Osteoblast (primary cell): Measurements from ENCODE around the gene RASIP1. TPM values are rescaled to one million over a fixed set of nuclear protein-coding genes. Genes with fewer than 3 reads are reported as not detected.

Experiments
- DNase-seq: peaks from one replicate; pipeline ENCODE4 v3.0.0; 2011; ENCODE audit warnings: low spot score, mixed read lengths; ENCODE audit not compliant: insufficient read length; ENCODE audit errors: missing footprints
- H2AFZ ChIP-seq: 2 replicates; pipeline ENCODE4 v1.6.0; 2011; ENCODE audit warnings: mild to moderate bottlenecking, low read length
- H3K27ac ChIP-seq: 2 replicates; pipeline ENCODE4 v1.5.1; 2011; ENCODE audit warnings: mild to moderate bottlenecking, low read depth, low read length, moderate library complexity
- H3K27me3 ChIP-seq: 2 replicates; pipeline ENCODE4 v1.6.0; 2012; ENCODE audit warnings: mild to moderate bottlenecking, control low read depth, inconsistent platforms, low read length, moderate library complexity; ENCODE audit not compliant: insufficient read depth
- H3K36me3 ChIP-seq: 2 replicates; pipeline ENCODE4 v1.5.1; 2011; ENCODE audit warnings: mild to moderate bottlenecking, low read length, control low read depth, moderate library complexity; ENCODE audit not compliant: insufficient read depth
- H3K4me1 ChIP-seq: 2 replicates; pipeline ENCODE4 v1.5.1; 2011; ENCODE audit warnings: mild to moderate bottlenecking, low read length, control low read depth, moderate library complexity; ENCODE audit not compliant: insufficient read depth
- H3K4me2 ChIP-seq: 2 replicates; pipeline ENCODE4 v1.6.0; 2011; ENCODE audit warnings: mild to moderate bottlenecking, low read length; ENCODE audit not compliant: insufficient read depth
- H3K4me3 ChIP-seq: fragments of 200-600 bp; sonication (generic); 3 replicates; pipeline ENCODE4 v1.5.1; 2012; ENCODE audit warnings: mild to moderate bottlenecking, low read length, inconsistent platforms; ENCODE audit not compliant: insufficient read depth
- H3K79me2 ChIP-seq: 2 replicates; pipeline ENCODE4 v1.6.0; 2012; ENCODE audit warnings: mild to moderate bottlenecking, low read length, control low read depth, inconsistent platforms; ENCODE audit not compliant: insufficient read depth
- H3K9me3 ChIP-seq: 2 replicates; pipeline ENCODE4 v1.5.1; 2011; ENCODE audit warnings: low read depth, low read length, control low read depth
- H4K20me1 ChIP-seq: 2 replicates; pipeline ENCODE4 v1.6.0; 2012; ENCODE audit warnings: mild to moderate bottlenecking, low read length, control low read depth; ENCODE audit not compliant: insufficient read depth
- total RNA-seq: library from RNA; depleted of rRNA; stranded (reverse); fragments of >200 nt; gene quantifications from 2 replicates; pipeline ENCODE4 v1.2.3, GENCODE V29; 2012
- TF ChIP-seq, protein P1 (sequence below): IDR thresholded peaks from 2 replicates; pipeline ENCODE4 v1.5.1; 2011; ENCODE audit warnings: mild to moderate bottlenecking, low read depth, low read length, moderate library complexity; ENCODE audit errors: extremely low read depth

The RASIP1 gene
- total RNA-seq, 1 donor: 3.6 TPM

- Histone ChIP-seq H3K9me3 (no peaks in the 10 kb centered on the region), H3K27ac (no peak overlapping the region), H3K27me3 (no peaks in the 10 kb centered on the region), H3K4me3 (no peak overlapping the region), H3K79me2 (no peaks in the 10 kb centered on the region), H3K4me1 (no peaks in the 10 kb centered on the region), H3K4me2 (no peak overlapping the region), H2AFZ (no peak overlapping the region), H4K20me1 (no peaks in the 10 kb centered on the region), H3K36me3 (no peaks in the 10 kb centered on the region)
- TF ChIP-seq, protein P1, sequence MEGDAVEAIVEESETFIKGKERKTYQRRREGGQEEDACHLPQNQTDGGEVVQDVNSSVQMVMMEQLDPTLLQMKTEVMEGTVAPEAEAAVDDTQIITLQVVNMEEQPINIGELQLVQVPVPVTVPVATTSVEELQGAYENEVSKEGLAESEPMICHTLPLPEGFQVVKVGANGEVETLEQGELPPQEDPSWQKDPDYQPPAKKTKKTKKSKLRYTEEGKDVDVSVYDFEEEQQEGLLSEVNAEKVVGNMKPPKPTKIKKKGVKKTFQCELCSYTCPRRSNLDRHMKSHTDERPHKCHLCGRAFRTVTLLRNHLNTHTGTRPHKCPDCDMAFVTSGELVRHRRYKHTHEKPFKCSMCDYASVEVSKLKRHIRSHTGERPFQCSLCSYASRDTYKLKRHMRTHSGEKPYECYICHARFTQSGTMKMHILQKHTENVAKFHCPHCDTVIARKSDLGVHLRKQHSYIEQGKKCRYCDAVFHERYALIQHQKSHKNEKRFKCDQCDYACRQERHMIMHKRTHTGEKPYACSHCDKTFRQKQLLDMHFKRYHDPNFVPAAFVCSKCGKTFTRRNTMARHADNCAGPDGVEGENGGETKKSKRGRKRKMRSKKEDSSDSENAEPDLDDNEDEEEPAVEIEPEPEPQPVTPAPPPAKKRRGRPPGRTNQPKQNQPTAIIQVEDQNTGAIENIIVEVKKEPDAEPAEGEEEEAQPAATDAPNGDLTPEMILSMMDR: no peak
- DNase-seq: peak; percentile 30
Observed at GRCh38 chr19:48780631-48781391, 40.4 kb upstream of the RASIP1 start.

DNA sequence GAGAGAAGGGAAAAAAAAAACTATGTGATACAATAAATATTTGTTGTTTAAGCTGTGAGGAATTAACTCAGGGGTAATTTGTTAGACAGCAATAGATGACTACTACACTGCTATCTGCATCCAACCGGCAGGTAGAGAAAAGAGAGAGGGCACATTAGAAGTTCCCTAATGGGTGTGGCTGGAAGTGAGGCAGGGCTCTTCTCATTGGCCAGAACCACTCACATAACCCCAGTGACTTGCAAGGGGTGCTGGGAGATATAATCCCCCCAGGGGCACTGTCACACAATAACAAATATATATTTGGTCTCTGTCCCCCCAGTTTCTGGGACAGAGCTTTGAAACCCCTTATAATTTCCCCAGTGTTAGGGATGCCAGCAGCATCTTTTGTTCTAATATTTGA is 39.2 kb upstream of the RASIP1 start:
- H3K4me2 ChIP-seq: no peak overlapping the region

GRCh38 chr19:48777720-48778119 is 37.3 kb upstream of the RASIP1 start:
- Histone ChIP-seq H3K9me3 (no peaks in the 10 kb centered on the region), H3K4me2 (no peak overlapping the region), H2AFZ (no peak overlapping the region), H3K79me2 (no peaks in the 10 kb centered on the region), H3K27me3 (no peaks in the 10 kb centered on the region), H3K4me1 (no peaks in the 10 kb centered on the region), H4K20me1 (no peaks in the 10 kb centered on the region), H3K4me3 (no peak overlapping the region), H3K27ac (no peak overlapping the region), H3K36me3 (no peaks in the 10 kb centered on the region)
- peak; percentile 6 for DNase-seq
- TF ChIP-seq, protein P1: no peak

More for the DNA sequence above, 39.2 kb upstream of the RASIP1 start:
- H4K20me1 ChIP-seq: no peaks in the 10 kb centered on the region
- no peaks in the 10 kb centered on the region for H3K27me3 ChIP-seq
- H3K36me3 ChIP-seq: no peaks in the 10 kb centered on the region
- no peak overlapping the region for H3K27ac ChIP-seq
- DNase-seq: peak; percentile 4
- TF ChIP-seq, protein P1: no peak
- no peak overlapping the region for H3K4me3 ChIP-seq
- H3K79me2 ChIP-seq: no peaks in the 10 kb centered on the region
- no peak overlapping the region for H2AFZ ChIP-seq
- H3K4me1 ChIP-seq: no peaks in the 10 kb centered on the region
- H3K9me3 ChIP-seq: no peaks in the 10 kb centered on the region

DNA sequence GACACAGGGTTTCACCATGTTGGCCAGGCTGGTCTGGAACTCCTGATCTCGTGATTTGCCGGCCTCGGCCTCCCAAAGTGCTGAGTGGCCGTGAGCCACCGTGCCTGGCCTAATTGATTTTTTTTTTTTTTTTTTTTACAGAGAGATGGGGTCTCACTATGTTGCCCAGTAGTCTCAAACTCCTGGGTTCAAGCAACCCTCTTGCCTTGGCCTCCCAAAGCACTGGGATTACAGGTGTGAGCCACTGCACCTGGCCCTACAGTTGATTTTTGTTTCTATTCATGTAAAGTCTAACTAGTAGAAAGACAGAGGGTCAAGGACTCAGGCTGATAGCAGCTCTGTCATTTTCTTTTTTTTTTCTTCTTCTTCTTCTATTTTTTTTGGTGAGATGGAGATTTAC is 36.7 kb upstream of the RASIP1 start:
- no peak overlapping the region for H2AFZ ChIP-seq

More for the DNA sequence above, 36.7 kb upstream of the RASIP1 start:
- H3K36me3 ChIP-seq: no peaks in the 10 kb centered on the region
- H4K20me1 ChIP-seq: no peaks in the 10 kb centered on the region
- no peaks in the 10 kb centered on the region for H3K79me2 ChIP-seq
- no peaks in the 10 kb centered on the region for H3K4me1 ChIP-seq
- H3K27ac ChIP-seq: no peak overlapping the region
- H3K4me3 ChIP-seq: no peak overlapping the region
- DNase-seq: no peak
- no peak overlapping the region for H3K4me2 ChIP-seq
- TF ChIP-seq, protein P1: no peak
- H3K9me3 ChIP-seq: no peaks in the 10 kb centered on the region
- no peaks in the 10 kb centered on the region for H3K27me3 ChIP-seq
